Testis (tissue), 2 donors: ENCODE data around the gene CMTM4.

Experiments
- CTCF ChIP-seq, 3 experiments: fragments of 450-650 bp in 2 of 3; fragments of 200-600 bp in 1 of 3; sonication (generic) in 1 of 3; IDR thresholded peaks; one replicate each; pipeline ENCODE4 v1.5.1; 2016 to 2019; ENCODE audit warnings: antibody characterized with exemption in 3 of 3, mild to moderate bottlenecking in 2 of 3, moderate library complexity in 1 of 3
- POLR2A ChIP-seq: fragments of 450-650 bp; IDR thresholded peaks from one replicate; pipeline ENCODE4 v1.6.1; 2017; ENCODE audit warnings: antibody characterized with exemption, mild to moderate bottlenecking, moderate library complexity

GRCh38 chr16:66703406-66704215, 7.1 kb upstream of the CMTM4 start:
- TF ChIP-seq POLR2A (no peak), CTCF (IDR thresholded peaks at IDR 0.05) (no peak)
